T-helper 22 cell (primary cell): ENCODE data around the gene ZEB2.

ENCODE experiments used
- DNase-seq: peaks from one replicate; pipeline ENCODE4 v3.0.0-alpha.2; 2020; ENCODE audit warnings: low read depth

ZEB2 gene

GRCh38 chr2:144528108-144528507, 8.2 kb upstream of the ZEB2 start:
- no peak for DNase-seq

- DNase-seq, result no peak
These were observed 6.9 kb upstream of the ZEB2 start for GRCh38 chr2:144526831-144527230.

- DNase-seq, result no peak
These were observed 4.4 kb upstream of the ZEB2 start for GRCh38 chr2:144524118-144525009.

- DNase-seq, result no peak
These were observed 3.7 kb upstream of the ZEB2 start for GRCh38 chr2:144523596-144524117.

GRCh38 chr2:144522897-144523595, 3.1 kb upstream of the ZEB2 start:
- DNase-seq, result no peak

- DNase-seq, result no peak
These were observed 2.4 kb upstream of the ZEB2 start for GRCh38 chr2:144522176-144522896.

- no peak for DNase-seq
These were observed 1.8 kb upstream of the ZEB2 start for GRCh38 chr2:144521686-144522085.

- no peak for DNase-seq
These were observed 1.0 kb upstream of the ZEB2 start for GRCh38 chr2:144520756-144521487.

- DNase-seq, result no peak
These were observed 354 bp downstream of the ZEB2 start for GRCh38 chr2:144519597-144519933.

GRCh38 chr2:144518748-144519596, 947 bp downstream of the ZEB2 start:
- no peak for DNase-seq

GRCh38 chr2:144517866-144518747, 1.8 kb downstream of the ZEB2 start:
- DNase-seq, result no peak

GRCh38 chr2:144516981-144517865, 2.7 kb downstream of the ZEB2 start:
- no peak for DNase-seq

- no peak for DNase-seq
These were observed 3.4 kb downstream of the ZEB2 start for GRCh38 chr2:144516411-144516980.

- no peak for DNase-seq
These were observed 4.1 kb downstream of the ZEB2 start for GRCh38 chr2:144515696-144516410.

GRCh38 chr2:144515099-144515695, 4.7 kb downstream of the ZEB2 start:
- no peak for DNase-seq

GRCh38 chr2:144514616-144515091, 5.3 kb downstream of the ZEB2 start:
- no peak for DNase-seq

GRCh38 chr2:144513388-144514101, 6.4 kb downstream of the ZEB2 start:
- DNase-seq, result no peak
